ENCODE results near the gene IGSF21.

IGSF21 gene

GRCh38 chr1:18187054-18187453 lies 79.5 kb downstream of the IGSF21 start:
- TF ChIP-seq EZH2phosphoT487 (IDR thresholded peaks at IDR 0.05; ENCODE audit: low read depth) (no peak), CTCF (IDR thresholded peaks at IDR 0.05; ENCODE audit: low read depth, low read length) (no peak)
- Histone ChIP-seq H3K79me2 (ENCODE audit: low read length) (no peaks in the 10 kb centered on the region), H2AFZ (ENCODE audit: low read depth, low read length) (no peak overlapping the region), H4K20me1 (ENCODE audit: insufficient read depth, low read length) (no peaks in the 10 kb centered on the region), H3K9ac (ENCODE audit: low read length) (no peak overlapping the region), H3K36me3 (replicated peaks; ENCODE audit: low read depth, low read length) (no peaks in the 10 kb centered on the region), H3K9me3 (ENCODE audit: insufficient read depth, low read length) (no peaks in the 10 kb centered on the region), H3K27me3 (ENCODE audit: low read depth, low read length) (peaks cover 2% of the 10 kb centered on the region; the same call in 1 of the 2 replicates), H3K4me1 (ENCODE audit: low read length) (no peaks in the 10 kb centered on the region), H3K4me2 (ENCODE audit: low read length) (no peak overlapping the region), H3K4me3 (ENCODE audit: low read length) (no peak overlapping the region), H3K27ac (ENCODE audit: low read length) (no peak overlapping the region)

DNA sequence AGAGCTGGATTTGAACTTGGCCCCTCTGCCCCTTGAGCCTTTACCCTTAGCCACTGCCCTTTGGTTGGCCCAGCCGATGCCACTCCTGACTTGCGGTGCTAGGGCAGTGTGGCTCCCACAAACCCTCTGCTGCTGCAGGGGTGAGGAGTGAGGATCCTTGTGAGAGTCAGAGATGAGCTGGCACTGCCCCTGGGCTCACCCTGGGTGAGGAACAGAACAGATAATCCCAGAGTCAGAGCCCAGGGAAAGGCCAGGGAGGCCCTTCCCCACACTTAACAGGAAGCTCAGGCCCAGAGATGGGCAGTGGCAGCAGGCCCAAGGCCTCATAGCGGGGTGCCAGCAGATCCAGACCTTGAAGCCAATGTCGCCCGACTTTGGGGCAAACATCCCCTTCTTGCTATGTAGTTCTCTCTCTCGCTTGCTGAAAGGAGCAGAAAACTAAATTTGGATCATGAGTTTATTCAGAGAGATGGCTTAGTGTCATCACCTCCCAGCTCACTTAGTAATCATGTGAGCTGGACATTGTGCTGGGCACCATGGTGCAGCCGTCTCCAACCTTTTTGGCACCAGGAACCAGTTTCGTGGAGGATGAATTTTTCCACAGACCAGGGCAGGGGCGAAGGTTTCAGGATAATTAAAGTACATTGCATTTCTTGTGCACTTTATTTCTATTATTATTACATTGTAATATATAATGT lies 81.4 kb downstream of the IGSF21 start:
- H3K9me3 ChIP-seq (ENCODE audit: insufficient read depth, low read length): no peaks in the 10 kb centered on the region
- H4K20me1 ChIP-seq (ENCODE audit: insufficient read depth, low read length): no peaks in the 10 kb centered on the region
- H3K4me1 ChIP-seq (ENCODE audit: low read length): no peaks in the 10 kb centered on the region
- no peak overlapping the region for H3K4me3 ChIP-seq (ENCODE audit: low read length)
- TF ChIP-seq EZH2phosphoT487 (IDR thresholded peaks at IDR 0.05; ENCODE audit: low read depth) (no peak), CTCF (IDR thresholded peaks at IDR 0.05; ENCODE audit: low read depth, low read length) (no peak)
- no peak overlapping the region for H2AFZ ChIP-seq (ENCODE audit: low read depth, low read length)
- no peaks in the 10 kb centered on the region for H3K36me3 ChIP-seq (replicated peaks; ENCODE audit: low read depth, low read length)
- H3K27me3 ChIP-seq (ENCODE audit: low read depth, low read length): peaks cover 2% of the 10 kb centered on the region; the same call in 1 of the 2 replicates
- no peaks in the 10 kb centered on the region for H3K79me2 ChIP-seq (ENCODE audit: low read length)
- no peak overlapping the region for H3K27ac ChIP-seq (ENCODE audit: low read length)
- no peak overlapping the region for H3K9ac ChIP-seq (ENCODE audit: low read length)
- no peak overlapping the region for H3K4me2 ChIP-seq (ENCODE audit: low read length)

- no peak for TF ChIP-seq EZH2phosphoT487 (IDR thresholded peaks at IDR 0.05; ENCODE audit: low read depth)
- TF ChIP-seq CTCF (IDR thresholded peaks at IDR 0.05; ENCODE audit: low read depth, low read length): no peak
- Histone ChIP-seq H4K20me1 (ENCODE audit: insufficient read depth, low read length) (no peaks in the 10 kb centered on the region), H3K4me1 (ENCODE audit: low read length) (no peaks in the 10 kb centered on the region), H3K9me3 (ENCODE audit: insufficient read depth, low read length) (no peaks in the 10 kb centered on the region), H2AFZ (ENCODE audit: low read depth, low read length) (no peak overlapping the region), H3K27me3 (ENCODE audit: low read depth, low read length) (peaks cover 2% of the 10 kb centered on the region; the same call in 1 of the 2 replicates), H3K9ac (ENCODE audit: low read length) (no peak overlapping the region), H3K27ac (ENCODE audit: low read length) (no peak overlapping the region), H3K4me2 (ENCODE audit: low read length) (no peak overlapping the region), H3K4me3 (ENCODE audit: low read length) (no peak overlapping the region), H3K79me2 (ENCODE audit: low read length) (no peaks in the 10 kb centered on the region), H3K36me3 (replicated peaks; ENCODE audit: low read depth, low read length) (no peaks in the 10 kb centered on the region)
Observed at GRCh38 chr1:18190598-18190997, 83.0 kb downstream of the IGSF21 start.

DNA sequence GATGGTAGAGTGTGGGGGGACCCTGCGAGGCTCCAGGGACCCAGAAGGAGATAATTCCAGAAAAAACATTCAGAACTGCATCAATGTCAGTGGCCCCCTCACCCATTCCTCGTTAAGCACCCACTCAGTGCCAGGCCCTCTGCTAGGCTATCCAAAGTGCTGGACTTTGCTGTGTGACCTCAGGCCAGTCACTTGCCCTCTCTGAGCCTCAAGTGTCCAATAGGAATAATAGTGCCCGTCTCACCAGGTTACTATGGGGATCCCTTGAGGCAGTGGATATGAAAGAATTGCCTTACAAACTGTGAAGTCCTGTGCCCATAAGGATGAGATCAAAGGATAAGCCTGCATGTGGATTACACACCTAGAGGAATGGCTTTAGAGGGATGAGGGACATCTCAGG lies 83.4 kb downstream of the IGSF21 start:
- Histone ChIP-seq H3K27ac (ENCODE audit: low read length) (no peak overlapping the region), H3K9ac (ENCODE audit: low read length) (no peak overlapping the region), H4K20me1 (ENCODE audit: insufficient read depth, low read length) (no peaks in the 10 kb centered on the region), H3K4me3 (ENCODE audit: low read length) (no peak overlapping the region), H3K79me2 (ENCODE audit: low read length) (no peaks in the 10 kb centered on the region), H3K4me2 (ENCODE audit: low read length) (no peak overlapping the region), H3K9me3 (ENCODE audit: insufficient read depth, low read length) (no peaks in the 10 kb centered on the region), H3K4me1 (ENCODE audit: low read length) (no peaks in the 10 kb centered on the region), H3K36me3 (replicated peaks; ENCODE audit: low read depth, low read length) (no peaks in the 10 kb centered on the region), H3K27me3 (ENCODE audit: low read depth, low read length) (peaks cover 2% of the 10 kb centered on the region; the same call in 1 of the 2 replicates), H2AFZ (ENCODE audit: low read depth, low read length) (no peak overlapping the region)
- TF ChIP-seq CTCF (IDR thresholded peaks at IDR 0.05; ENCODE audit: low read depth, low read length): no peak
- no peak for TF ChIP-seq EZH2phosphoT487 (IDR thresholded peaks at IDR 0.05; ENCODE audit: low read depth)

Measured in OCI-LY3 (cell line).